Right cardiac atrium (tissue), 5 donors: Measurements from ENCODE around the gene CYLD. TPM values are rescaled to one million over a fixed set of nuclear protein-coding genes. Genes with fewer than 3 reads are reported as not detected.

ENCODE experiments used
- ATAC-seq, 2 donors: fragments of 200-7000 bp; cut with Tn5 transposase; one replicate each; pipeline versions ENCODE4 v1.8.0 to v1.9.1; 2020; ENCODE audit warnings: moderate library complexity in 2 of 2, mild to moderate bottlenecking in 1 of 2
- DNase-seq, 3 donors: peaks; one replicate each; pipeline ENCODE4 v3.0.0-alpha.2; 2020
- H3K27ac ChIP-seq: one replicate; pipeline ENCODE4 v1.5.1; 2013; ENCODE audit warnings: mild to moderate bottlenecking, low read length, control low read depth, moderate library complexity
- H3K27me3 ChIP-seq: one replicate; pipeline ENCODE4 v1.6.1; 2013; ENCODE audit not compliant: control insufficient read depth, insufficient read depth
- H3K4me1 ChIP-seq: one replicate; pipeline ENCODE4 v1.6.1; 2013; ENCODE audit warnings: low read length; ENCODE audit not compliant: control insufficient read depth, insufficient read depth
- H3K4me3 ChIP-seq: one replicate; pipeline ENCODE4 v1.5.1; 2013; ENCODE audit warnings: low read length, control low read depth
- H3K9me3 ChIP-seq: one replicate; pipeline ENCODE4 v1.6.1; 2013; ENCODE audit warnings: low read length; ENCODE audit not compliant: control insufficient read depth
- WGBS: extraction: QIAGEN DNeasy Blood & Tissue Kit; methylation state at CpG from one replicate; pipeline ENCODE4 v1.1.7; 2013; 5-methylcytosine and 5-hydroxymethylcytosine counted together
- intact Hi-C, 4 donors: fragments of 100-400 bp; cut with DNase I; formaldehyde crosslinking; loops; one replicate each; pipeline versions ENCODE4 v1.11.0 to v1.14.0; 2022 to 2023
- polyA plus RNA-seq: library from polyadenylated mRNA; stranded (reverse); fragments of 200-250 nt; gene quantifications from one replicate; pipeline ENCODE4 v1.2.3, GENCODE V29; 2013
- total RNA-seq, 4 donors: library from RNA; stranded (reverse); fragmentation: NEBNext Ultra II Directional; extraction: Animal tissue kit (Norgen Biotek cat#: 25700); gene quantifications; one replicate each; pipeline ENCODE4 v1.2.1, GENCODE V29; 2021
- donor health status: healthy with polysubstance abuse.
- donor health status: DM: no; HTN: yes; CAD: no.
- donor health status: DM: no; HTN: no; CAD: no.
- donor health status: DM: no; HTN: yes; CAD: no; lungs with severe emphysema.
- donor health status: DM: yes; HTN: yes; CAD: no.

CYLD gene
- total and polyA plus RNA-seq, 5 donors: 10.0 to 35.7 (median 32.9) TPM

GRCh38 chr16:50837324-50837723 lies 95.4 kb downstream of the CYLD start:
- Histone ChIP-seq H3K4me1 (no peaks in the 10 kb centered on the region), H3K27me3 (no peaks in the 10 kb centered on the region), H3K4me3 (no peak overlapping the region), H3K9me3 (no peaks in the 10 kb centered on the region), H3K27ac (no peak overlapping the region)
- ATAC-seq (no peak), DNase-seq (no peak)
- intact Hi-C loops: no loop called here
- WGBS: 87% methylated on average over 2 of the region's 2 CpGs

GRCh38 chr16:50838165-50838564 lies 96.3 kb downstream of the CYLD start:
- Histone ChIP-seq H3K27me3 (no peaks in the 10 kb centered on the region), H3K4me1 (no peaks in the 10 kb centered on the region), H3K4me3 (no peak overlapping the region), H3K9me3 (no peaks in the 10 kb centered on the region), H3K27ac (no peak overlapping the region)
- DNase-seq: no peak
- no peak for ATAC-seq
- intact Hi-C loops: no loop called here
- 66% methylated on average over 2 of the region's 2 CpGs for WGBS

GRCh38 chr16:50838885-50839284 lies 97.0 kb downstream of the CYLD start:
- no peak for ATAC-seq
- no peak overlapping the region for H3K4me3 ChIP-seq
- H3K27ac ChIP-seq: no peak overlapping the region
- 83% methylated on average over 2 of the region's 2 CpGs for WGBS
- intact Hi-C loops: no loop called here
- no peak for DNase-seq
- no peaks in the 10 kb centered on the region for H3K27me3 ChIP-seq
- no peaks in the 10 kb centered on the region for H3K4me1 ChIP-seq
- no peaks in the 10 kb centered on the region for H3K9me3 ChIP-seq

GRCh38 chr16:50839356-50839755 lies 97.5 kb downstream of the CYLD start:
- DNase-seq (no peak), ATAC-seq (no peak)
- Histone ChIP-seq H3K4me1 (no peaks in the 10 kb centered on the region), H3K27ac (no peak overlapping the region), H3K27me3 (no peaks in the 10 kb centered on the region), H3K9me3 (no peaks in the 10 kb centered on the region), H3K4me3 (no peak overlapping the region)
- intact Hi-C loops: no loop called here
- WGBS: 88% methylated on average over 5 of the region's 5 CpGs

GRCh38 chr16:50839920-50840729 lies 98.2 kb downstream of the CYLD start:
- ATAC-seq (no peak), DNase-seq (no peak)
- intact Hi-C loops: no loop called here
- no peaks in the 10 kb centered on the region for H3K4me1 ChIP-seq
- no peaks in the 10 kb centered on the region for H3K9me3 ChIP-seq
- WGBS: 87% methylated on average over 16 of the region's 16 CpGs
- no peaks in the 10 kb centered on the region for H3K27me3 ChIP-seq
- H3K27ac ChIP-seq: no peak overlapping the region
- no peak overlapping the region for H3K4me3 ChIP-seq

- Histone ChIP-seq H3K27ac (no peak overlapping the region), H3K4me1 (no peaks in the 10 kb centered on the region), H3K4me3 (peak overlapping the region; percentile 24), H3K9me3 (no peaks in the 10 kb centered on the region), H3K27me3 (no peaks in the 10 kb centered on the region)
- 15% methylated on average over 44 of the region's 44 CpGs for WGBS
- intact Hi-C loops: no loop called here
- ATAC-seq: no peak
- no peak for DNase-seq
Measured at GRCh38 chr16:50841081-50841886, 99.4 kb downstream of the CYLD start.

GRCh38 chr16:50842013-50842505 lies 100.2 kb downstream of the CYLD start:
- no peak overlapping the region for H3K4me3 ChIP-seq
- 85% methylated on average over 17 of the region's 17 CpGs for WGBS
- no peak for ATAC-seq
- no peak for DNase-seq
- no peaks in the 10 kb centered on the region for H3K4me1 ChIP-seq
- H3K27me3 ChIP-seq: no peaks in the 10 kb centered on the region
- H3K27ac ChIP-seq: no peak overlapping the region
- H3K9me3 ChIP-seq: no peaks in the 10 kb centered on the region
- intact Hi-C loops: no loop called here

GRCh38 chr16:50842589-50842988 lies 100.7 kb downstream of the CYLD start:
- no peak overlapping the region for H3K4me3 ChIP-seq
- H3K4me1 ChIP-seq: no peaks in the 10 kb centered on the region
- DNase-seq: no peak
- no peak for ATAC-seq
- no peaks in the 10 kb centered on the region for H3K9me3 ChIP-seq
- H3K27ac ChIP-seq: no peak overlapping the region
- intact Hi-C loops: no loop called here
- H3K27me3 ChIP-seq: no peaks in the 10 kb centered on the region
- 83% methylated on average over 4 of the region's 4 CpGs for WGBS

- WGBS: 59% methylated on average over 5 of the region's 5 CpGs
- no peaks in the 10 kb centered on the region for H3K27me3 ChIP-seq
Measured at GRCh38 chr16:50844840-50845239, 103.0 kb downstream of the CYLD start.

GRCh38 chr16:50845296-50845695 lies 103.4 kb downstream of the CYLD start:
- intact Hi-C loops: no loop called here
- DNase-seq (no peak), ATAC-seq (no peak)
- no peaks in the 10 kb centered on the region for H3K4me1 ChIP-seq
- H3K9me3 ChIP-seq: no peaks in the 10 kb centered on the region
- no peak overlapping the region for H3K4me3 ChIP-seq
- H3K27ac ChIP-seq: no peak overlapping the region
- no peaks in the 10 kb centered on the region for H3K27me3 ChIP-seq
- WGBS: 81% methylated on average over 2 of the region's 2 CpGs

More at GRCh38 chr16:50844840-50845239, 103.0 kb downstream of the CYLD start:
- Histone ChIP-seq H3K27ac (no peak overlapping the region), H3K9me3 (no peaks in the 10 kb centered on the region), H3K4me1 (no peaks in the 10 kb centered on the region), H3K4me3 (no peak overlapping the region)
- intact Hi-C loops: no loop called here
- ATAC-seq (no peak), DNase-seq (no peak)

GRCh38 chr16:50846511-50846910 lies 104.6 kb downstream of the CYLD start:
- 90% methylated on average over 2 of the region's 2 CpGs for WGBS
- ATAC-seq: no peak

More at GRCh38 chr16:50846511-50846910, 104.6 kb downstream of the CYLD start:
- Histone ChIP-seq H3K27ac (no peak overlapping the region), H3K4me1 (no peaks in the 10 kb centered on the region), H3K4me3 (no peak overlapping the region), H3K9me3 (no peaks in the 10 kb centered on the region), H3K27me3 (no peaks in the 10 kb centered on the region)
- DNase-seq: no peak
- intact Hi-C loops: no loop called here
